SK-N-SH (cell line): ENCODE results near the gene ACSL3. TPM values are rescaled to one million over a fixed set of nuclear protein-coding genes. Genes with fewer than 3 reads are reported as not detected.

Experiments used
- CTCF ChIA-PET: fragments of 300-600, 350-600 bp; formaldehyde crosslinking; extraction: SDS; loops from one replicate; lab custom pipeline; 2021; lab: Yijun Ruan, JAX
- POLR2A ChIA-PET: fragments of 350-600 bp; sonication (Branson Sonifier 250); formaldehyde crosslinking; extraction: SDS; loops from one replicate; lab custom pipeline; 2020; ENCODE audit warnings: antibody characterized with exemption, inconsistent platforms; lab: Yijun Ruan, JAX
- DNase-seq: peaks from one replicate; pipeline ENCODE4 v3.0.0; 2012
- H2AFZ ChIP-seq: fragments of 200-600 bp; sonication (generic); 2 replicates; pipeline ENCODE4 v1.8.1; 2016; ENCODE audit warnings: antibody characterized with exemption, mild to moderate bottlenecking, low read depth
- H3F3A ChIP-seq: fragments of 200-600 bp; sonication (generic); replicated peaks from 2 replicates; pipeline ENCODE3; 2016; ENCODE audit warnings: antibody characterized with exemption, mild to moderate bottlenecking; ENCODE audit not compliant: insufficient read depth
- H3K27ac ChIP-seq, 2 experiments: fragments of 200-500 bp in 1 of 2; fragments of 200-600 bp in 1 of 2; sonication (Bioruptor generic) in 1 of 2; sonication (generic), shearing (Covaris generic) in 1 of 2; 2 replicates each; pipeline versions ENCODE4 v1.5.1 to v1.6.1; 2014 to 2016; ENCODE audit warnings: low read depth in 2 of 2, inconsistent platforms in 1 of 2, low read length in 1 of 2, mild to moderate bottlenecking in 1 of 2, mixed read lengths in 1 of 2
- H3K27me3 ChIP-seq: fragments of 200-600 bp; sonication (generic), shearing (Covaris generic); 2 replicates; pipeline ENCODE4 v1.6.1; 2016; ENCODE audit warnings: mixed run types; ENCODE audit not compliant: insufficient read depth
- H3K36me3 ChIP-seq, 2 experiments: fragments of 200-500 bp in 1 of 2; fragments of 200-600 bp in 1 of 2; sonication (Bioruptor generic) in 1 of 2; sonication (generic) in 1 of 2; replicated peaks in 1 of 2; 2 replicates each; pipeline versions ENCODE3 to v1.5.1; 2014 to 2016; ENCODE audit warnings: low read length in 1 of 2, mild to moderate bottlenecking in 1 of 2; ENCODE audit not compliant: insufficient read depth in 2 of 2, control insufficient read depth in 1 of 2
- H3K4me1 ChIP-seq, 2 experiments: fragments of 200-500 bp in 1 of 2; fragments of 200-600 bp in 1 of 2; sonication (Bioruptor generic) in 1 of 2; sonication (generic), shearing (Covaris generic) in 1 of 2; 2 replicates each; pipeline versions ENCODE4 v1.5.1 to v1.6.1; 2014 to 2016; ENCODE audit warnings: low read depth in 1 of 2, low read length in 1 of 2, mixed run types in 1 of 2; ENCODE audit not compliant: insufficient read depth in 2 of 2, control insufficient read depth in 1 of 2
- H3K4me2 ChIP-seq: fragments of 200-600 bp; sonication (generic), shearing (Covaris generic); 2 replicates; pipeline ENCODE4 v1.6.1; 2017; ENCODE audit warnings: mixed run types
- H3K4me3 ChIP-seq, 2 experiments: fragments of 200-500 bp in 1 of 2; fragments of 200-600 bp in 1 of 2; sonication (Bioruptor generic) in 1 of 2; sonication (generic), shearing (Covaris generic) in 1 of 2; 2 replicates each; pipeline versions ENCODE4 v1.5.1 to v1.8.1; 2014 to 2016; ENCODE audit warnings: low read depth in 2 of 2, inconsistent platforms in 1 of 2, low read length in 1 of 2, mild to moderate bottlenecking in 1 of 2, mixed read lengths in 1 of 2, moderate library complexity in 1 of 2
- H3K79me2 ChIP-seq: fragments of 200-600 bp; sonication (generic); 2 replicates; pipeline ENCODE4 v1.8.1; 2017; ENCODE audit warnings: mild to moderate bottlenecking; ENCODE audit not compliant: insufficient read depth
- H3K9ac ChIP-seq: fragments of 200-600 bp; sonication (generic); 2 replicates; pipeline ENCODE4 v1.6.1; 2017; ENCODE audit warnings: mixed run types
- H3K9me2 ChIP-seq: fragments of 200-600 bp; sonication (generic); 2 replicates; pipeline ENCODE4 v1.6.1; 2017; ENCODE audit warnings: mixed run types
- H3K9me3 ChIP-seq: fragments of 200-600 bp; sonication (generic); 2 replicates; pipeline ENCODE4 v1.6.1; 2017; ENCODE audit warnings: mixed run types, mild to moderate bottlenecking, moderate library complexity
- H4K20me1 ChIP-seq: fragments of 200-600 bp; sonication (generic); 2 replicates; pipeline ENCODE4 v1.6.1; 2017; ENCODE audit warnings: mild to moderate bottlenecking, mixed run types; ENCODE audit not compliant: insufficient read depth
- ELF1 ChIP-seq: IDR thresholded peaks from 2 replicates; pipeline ENCODE4 v1.4.0; 2012
- EZH2phosphoT487 ChIP-seq: fragments of 200-600 bp; sonication (generic); IDR thresholded peaks from 2 replicates; pipeline ENCODE4 v1.6.1; 2017; ENCODE audit warnings: low read depth, mixed run types, mild to moderate bottlenecking, antibody characterized with exemption, moderate library complexity, borderline replicate concordance
- FOSL2 ChIP-seq: IDR thresholded peaks from 2 replicates; pipeline ENCODE4 v1.4.0; 2012; ENCODE audit warnings: low read depth, mild to moderate bottlenecking, moderate library complexity, borderline replicate concordance
- FOXJ3 ChIP-seq: sonication (generic); formaldehyde crosslinking; IDR thresholded peaks from 2 replicates; pipeline ENCODE4 v1.5.1; 2020; ENCODE audit warnings: mild to moderate bottlenecking, missing genetic modification reagents
- GABPA ChIP-seq: IDR thresholded peaks from 2 replicates; pipeline ENCODE4 v1.4.0; 2012; ENCODE audit warnings: low read depth, mild to moderate bottlenecking
- GATA2 ChIP-seq: sonication (generic); formaldehyde crosslinking; IDR thresholded peaks from 2 replicates; pipeline ENCODE4 v1.5.0; 2020; ENCODE audit warnings: mild to moderate bottlenecking, missing genetic modification reagents
- MEF2A ChIP-seq: IDR thresholded peaks from 2 replicates; pipeline ENCODE4 v1.4.0; 2012; ENCODE audit warnings: low read depth, borderline replicate concordance
- NFIC ChIP-seq: IDR thresholded peaks from 2 replicates; pipeline ENCODE4 v1.4.0; 2012; ENCODE audit warnings: borderline replicate concordance
- NRF1 ChIP-seq: IDR thresholded peaks from 2 replicates; pipeline ENCODE4 v1.6.1; 2012; ENCODE audit warnings: low read depth, mild to moderate bottlenecking, low read length
- POLR2AphosphoS5 ChIP-seq: IDR thresholded peaks from 2 replicates; pipeline ENCODE4 v1.6.1; 2012; ENCODE audit warnings: low read depth, low read length
- RFX5 ChIP-seq: IDR thresholded peaks from 2 replicates; pipeline ENCODE4 v1.6.1; 2012; ENCODE audit warnings: mild to moderate bottlenecking, improper control_type of control experiment, low read length
- RXRA ChIP-seq: IDR thresholded peaks from 2 replicates; pipeline ENCODE4 v1.4.0; 2012; ENCODE audit warnings: low read depth, mild to moderate bottlenecking, borderline replicate concordance
- TAF1 ChIP-seq: IDR thresholded peaks from 2 replicates; pipeline ENCODE4 v1.6.1; 2012; ENCODE audit warnings: low read depth, mild to moderate bottlenecking, low read length, moderate library complexity, borderline replicate concordance
- YY1 ChIP-seq: IDR thresholded peaks from 2 replicates; pipeline ENCODE4 v1.4.0; 2012; ENCODE audit warnings: low read depth, mild to moderate bottlenecking
- WGBS: methylation state at CpG from one replicate; pipeline ENCODE4 v1.1.6; 2017; ENCODE audit warnings: low lambda C conversion rate; 5-methylcytosine and 5-hydroxymethylcytosine counted together
- polyA plus RNA-seq, 3 experiments: library from polyadenylated mRNA; depleted of rRNA; stranded (reverse); fragments of >200 nt; gene quantifications; 2 replicates each; pipeline ENCODE4 v1.2.3, GENCODE V29; 2012
- TF ChIP-seq, protein P1 (sequence below): IDR thresholded peaks from 2 replicates; pipeline ENCODE4 v1.4.0; 2012; ENCODE audit warnings: low read depth, borderline replicate concordance
- TF ChIP-seq, protein P2 (sequence below): fragments of 150-350 bp; IDR thresholded peaks from 2 replicates; pipeline ENCODE4 v1.6.1; 2017; ENCODE audit warnings: antibody characterized with exemption, low read length, low read depth, borderline replicate concordance
- TF ChIP-seq, protein P3 (sequence below): fragments of 150-350 bp; IDR thresholded peaks from 2 replicates; pipeline ENCODE4 v1.6.1; 2016; ENCODE audit warnings: mild to moderate bottlenecking, low read depth, low read length

ACSL3 gene
- polyA plus RNA-seq, 1 of the 3 experiments (the other 2 are of a cell fraction) = 15.7 TPM

DNA sequence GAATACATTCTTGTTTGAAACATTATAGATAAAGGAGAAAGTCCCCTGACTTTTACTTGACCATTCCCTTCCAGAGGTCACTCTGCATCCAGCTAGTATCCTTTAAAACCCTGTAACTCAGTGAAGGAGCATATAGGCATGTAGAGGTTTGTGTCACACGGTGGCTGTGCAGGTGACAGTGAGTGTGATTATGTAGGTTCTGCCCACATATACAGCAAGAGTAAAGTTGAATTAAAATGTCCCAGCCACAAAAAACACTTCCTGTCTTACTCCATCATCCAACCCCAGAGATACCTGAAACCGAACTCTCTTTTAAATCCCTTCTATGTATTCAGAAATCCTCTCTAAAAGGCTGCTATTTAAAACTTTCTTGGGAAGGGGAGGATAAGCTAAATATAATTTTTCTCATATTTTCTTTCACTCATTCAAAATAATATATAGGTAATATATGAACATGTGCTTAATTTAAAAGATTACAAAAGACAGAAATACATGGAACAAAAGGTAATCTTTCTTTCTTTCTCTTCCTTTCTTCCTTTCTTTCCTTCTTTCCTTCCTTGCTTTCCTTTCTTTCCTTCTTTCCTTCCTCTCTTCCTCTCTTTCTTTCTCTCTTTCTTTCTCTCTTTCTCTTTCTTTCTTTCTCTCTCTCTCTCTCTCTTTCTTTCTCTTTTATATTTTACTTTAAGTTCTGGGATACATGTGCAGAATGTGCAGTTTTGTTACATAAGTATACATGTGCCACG, 20.6 kb upstream of the ACSL3 start:
- 64% methylated on average over 3 of the region's 3 CpGs for WGBS
- Histone ChIP-seq H3K36me3 (no peaks in the 10 kb centered on the region), H3K79me2 (no peaks in the 10 kb centered on the region), H3K4me3 (no peak overlapping the region), H3K9me3 (no peaks in the 10 kb centered on the region), H2AFZ (0 out of 2 replicates have a peak overlapping the region, but pooled peaks have one; percentile 24), H3F3A (peaks cover 10% of the 10 kb centered on the region), H3K4me2 (no peak overlapping the region), H3K9me2 (no peaks in the 10 kb centered on the region), H3K27ac (no peak overlapping the region), H4K20me1 (no peaks in the 10 kb centered on the region), H3K9ac (no peak overlapping the region), H3K4me1 (0 out of 4 replicates have a peak, but pooled peaks cover 0 to 10% of the 10 kb centered on the region in 2 experiments), H3K27me3 (no peaks in the 10 kb centered on the region)
- no peak for DNase-seq
- POLR2A ChIA-PET = no interaction called here
- CTCF ChIA-PET = no interaction called here
- no peak for TF ChIP-seq POLR2AphosphoS5
- TF ChIP-seq TAF1 = no peak
- TF ChIP-seq GATA2 (CRISPR knock-in tag) = no peak
- no peak for TF ChIP-seq NRF1
- TF ChIP-seq EZH2phosphoT487 = no peak
- TF ChIP-seq MEF2A = no peak
- TF ChIP-seq, protein P1, sequence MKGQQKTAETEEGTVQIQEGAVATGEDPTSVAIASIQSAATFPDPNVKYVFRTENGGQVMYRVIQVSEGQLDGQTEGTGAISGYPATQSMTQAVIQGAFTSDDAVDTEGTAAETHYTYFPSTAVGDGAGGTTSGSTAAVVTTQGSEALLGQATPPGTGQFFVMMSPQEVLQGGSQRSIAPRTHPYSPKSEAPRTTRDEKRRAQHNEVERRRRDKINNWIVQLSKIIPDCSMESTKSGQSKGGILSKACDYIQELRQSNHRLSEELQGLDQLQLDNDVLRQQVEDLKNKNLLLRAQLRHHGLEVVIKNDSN = no peak
- no peak for TF ChIP-seq GABPA
- no peak for TF ChIP-seq FOSL2
- no peak for TF ChIP-seq RFX5
- TF ChIP-seq NFIC = no peak
- no peak for TF ChIP-seq RXRA
- TF ChIP-seq, protein P2, sequence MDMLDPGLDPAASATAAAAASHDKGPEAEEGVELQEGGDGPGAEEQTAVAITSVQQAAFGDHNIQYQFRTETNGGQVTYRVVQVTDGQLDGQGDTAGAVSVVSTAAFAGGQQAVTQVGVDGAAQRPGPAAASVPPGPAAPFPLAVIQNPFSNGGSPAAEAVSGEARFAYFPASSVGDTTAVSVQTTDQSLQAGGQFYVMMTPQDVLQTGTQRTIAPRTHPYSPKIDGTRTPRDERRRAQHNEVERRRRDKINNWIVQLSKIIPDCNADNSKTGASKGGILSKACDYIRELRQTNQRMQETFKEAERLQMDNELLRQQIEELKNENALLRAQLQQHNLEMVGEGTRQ = no peak
- no peak for TF ChIP-seq FOXJ3
- TF ChIP-seq YY1 = no peak
- TF ChIP-seq ELF1 = no peak
- TF ChIP-seq, protein P3, sequence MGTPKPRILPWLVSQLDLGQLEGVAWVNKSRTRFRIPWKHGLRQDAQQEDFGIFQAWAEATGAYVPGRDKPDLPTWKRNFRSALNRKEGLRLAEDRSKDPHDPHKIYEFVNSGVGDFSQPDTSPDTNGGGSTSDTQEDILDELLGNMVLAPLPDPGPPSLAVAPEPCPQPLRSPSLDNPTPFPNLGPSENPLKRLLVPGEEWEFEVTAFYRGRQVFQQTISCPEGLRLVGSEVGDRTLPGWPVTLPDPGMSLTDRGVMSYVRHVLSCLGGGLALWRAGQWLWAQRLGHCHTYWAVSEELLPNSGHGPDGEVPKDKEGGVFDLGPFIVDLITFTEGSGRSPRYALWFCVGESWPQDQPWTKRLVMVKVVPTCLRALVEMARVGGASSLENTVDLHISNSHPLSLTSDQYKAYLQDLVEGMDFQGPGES = no peak
